Stimulated activated CD8-positive, alpha-beta memory T cell treated with anti-CD3 and anti-CD28 coated beads, Interleukin-12 subunit alpha, Interleukin-12 subunit beta, amount 100 ng/mL, for 24 hours (primary cell): ENCODE results near the gene NEB.
"Not testable (repeated sequence)": the region's sequence is repeated elsewhere in the genome, so short reads cannot be mapped to it uniquely, and the experiment has no call there.

ENCODE experiments used
- DNase-seq: peaks from one replicate; pipeline ENCODE4 v3.0.0-alpha.2; 2020; ENCODE audit errors: extremely low read depth

NEB gene

GRCh38 chr2:151611351-151611750 is 122.9 kb downstream of the NEB start:
- no peak for DNase-seq

GRCh38 chr2:151610310-151610709 is 124.0 kb downstream of the NEB start:
- no peak for DNase-seq

- no peak for DNase-seq
Measured at GRCh38 chr2:151609705-151610104, 124.6 kb downstream of the NEB start.

GRCh38 chr2:151607459-151608424 is 126.5 kb downstream of the NEB start:
- not testable (repeated sequence) for DNase-seq

- not testable (repeated sequence) for DNase-seq
Measured at GRCh38 chr2:151603530-151603929, 130.7 kb downstream of the NEB start.

GRCh38 chr2:151602402-151602801 is 131.9 kb downstream of the NEB start:
- DNase-seq = not testable (repeated sequence)

GRCh38 chr2:151601803-151602202 is 132.5 kb downstream of the NEB start:
- not testable (repeated sequence) for DNase-seq

- DNase-seq = not testable (repeated sequence)
Measured at GRCh38 chr2:151596903-151597608, 137.2 kb downstream of the NEB start.

GRCh38 chr2:151591908-151592255 is 142.4 kb downstream of the NEB start:
- not testable (repeated sequence) for DNase-seq

GRCh38 chr2:151591250-151591907 is 142.9 kb downstream of the NEB start:
- DNase-seq = not testable (repeated sequence)

GRCh38 chr2:151581300-151581699 is 153.0 kb downstream of the NEB start:
- not testable (repeated sequence) for DNase-seq

GRCh38 chr2:151580697-151581096 is 153.6 kb downstream of the NEB start:
- not testable (repeated sequence) for DNase-seq

- DNase-seq = no peak
Measured at GRCh38 chr2:151577116-151577515, 157.2 kb downstream of the NEB start.

- DNase-seq = no peak
Measured at GRCh38 chr2:151576080-151576479, 158.2 kb downstream of the NEB start.

GRCh38 chr2:151575338-151575737 is 158.9 kb downstream of the NEB start:
- no peak for DNase-seq

GRCh38 chr2:151570191-151570590 is 164.1 kb downstream of the NEB start:
- no peak for DNase-seq

- DNase-seq = no peak
Measured at GRCh38 chr2:151569167-151569566, 165.1 kb downstream of the NEB start.

GRCh38 chr2:151568501-151568900 is 165.8 kb downstream of the NEB start:
- no peak for DNase-seq

- DNase-seq = no peak
Measured at GRCh38 chr2:151567006-151567405, 167.3 kb downstream of the NEB start.

- DNase-seq = no peak
Measured at GRCh38 chr2:151562398-151562797, 171.9 kb downstream of the NEB start.

GRCh38 chr2:151560289-151560688 is 174.0 kb downstream of the NEB start:
- no peak for DNase-seq

- DNase-seq = not testable (repeated sequence)
Measured at GRCh38 chr2:151559431-151559830, 174.8 kb downstream of the NEB start.
